Neural progenitor cell (in vitro differentiated cells): ENCODE measurements around the gene SPRING1.

Experiments used
- EZH2 ChIP-seq: fragments of 200-600 bp; sonication (generic); IDR thresholded peaks from 2 replicates; pipeline ENCODE4 v1.6.1; 2017; ENCODE audit warnings: antibody characterized with exemption, mild to moderate bottlenecking, moderate library complexity
- TF ChIP-seq, protein P1 (sequence below): fragments of 200-600 bp; sonication (generic); IDR thresholded peaks from 2 replicates; pipeline ENCODE4 v1.5.1; 2017; ENCODE audit warnings: antibody characterized with exemption, mild to moderate bottlenecking

DNA sequence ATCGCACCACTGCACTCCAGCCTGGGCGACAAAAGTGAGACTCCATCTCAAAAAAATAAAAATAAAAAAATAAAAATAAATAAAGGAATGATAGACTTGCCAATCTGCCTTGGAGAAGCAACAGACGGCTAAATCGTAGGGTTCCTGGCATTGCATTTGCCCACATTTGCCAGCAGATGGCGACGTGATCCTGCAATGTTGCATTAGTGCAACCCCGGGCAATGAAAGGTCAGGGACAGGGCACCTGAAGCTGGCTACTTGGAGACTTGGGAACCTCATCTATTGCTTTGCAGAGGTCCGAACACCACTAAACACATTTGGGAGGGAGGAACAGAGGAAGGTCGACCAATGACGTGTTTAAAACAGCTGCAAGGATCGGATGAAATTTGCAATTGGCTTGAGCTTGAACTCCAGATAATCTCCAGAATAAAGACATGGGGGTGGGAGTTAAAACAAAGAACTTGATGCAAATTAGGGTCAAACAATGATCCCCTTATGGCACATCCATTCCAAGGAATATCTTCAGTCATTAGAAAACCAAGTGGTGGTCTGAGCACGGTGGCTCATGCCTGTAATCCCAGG, 34.6 kb downstream of the SPRING1 start:
- TF ChIP-seq, protein P1, sequence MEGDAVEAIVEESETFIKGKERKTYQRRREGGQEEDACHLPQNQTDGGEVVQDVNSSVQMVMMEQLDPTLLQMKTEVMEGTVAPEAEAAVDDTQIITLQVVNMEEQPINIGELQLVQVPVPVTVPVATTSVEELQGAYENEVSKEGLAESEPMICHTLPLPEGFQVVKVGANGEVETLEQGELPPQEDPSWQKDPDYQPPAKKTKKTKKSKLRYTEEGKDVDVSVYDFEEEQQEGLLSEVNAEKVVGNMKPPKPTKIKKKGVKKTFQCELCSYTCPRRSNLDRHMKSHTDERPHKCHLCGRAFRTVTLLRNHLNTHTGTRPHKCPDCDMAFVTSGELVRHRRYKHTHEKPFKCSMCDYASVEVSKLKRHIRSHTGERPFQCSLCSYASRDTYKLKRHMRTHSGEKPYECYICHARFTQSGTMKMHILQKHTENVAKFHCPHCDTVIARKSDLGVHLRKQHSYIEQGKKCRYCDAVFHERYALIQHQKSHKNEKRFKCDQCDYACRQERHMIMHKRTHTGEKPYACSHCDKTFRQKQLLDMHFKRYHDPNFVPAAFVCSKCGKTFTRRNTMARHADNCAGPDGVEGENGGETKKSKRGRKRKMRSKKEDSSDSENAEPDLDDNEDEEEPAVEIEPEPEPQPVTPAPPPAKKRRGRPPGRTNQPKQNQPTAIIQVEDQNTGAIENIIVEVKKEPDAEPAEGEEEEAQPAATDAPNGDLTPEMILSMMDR = peak; percentile 90
- TF ChIP-seq EZH2 = no peak
